Smooth muscle cell (in vitro differentiated cells): ENCODE results near the gene CDK1. TPM values are rescaled to one million over a fixed set of nuclear protein-coding genes. Genes with fewer than 3 reads are reported as not detected.

Source experiments
- DNase-seq: peaks from one replicate; lab custom pipeline; 2025; ENCODE audit not compliant: unreplicated experiment; lab: John Stamatoyannopoulos, UW
- H2AFZ ChIP-seq: fragments of 200-600 bp; sonication (generic); 2 replicates; pipeline ENCODE4 v1.6.0; 2016; ENCODE audit warnings: antibody characterized with exemption, low read depth, mild to moderate bottlenecking
- H3F3A ChIP-seq: fragments of 200-600 bp; sonication (generic); 2 replicates; pipeline ENCODE4 v1.6.0; 2017; ENCODE audit warnings: antibody characterized with exemption, low read depth
- H3K27ac ChIP-seq: fragments of 200-600 bp; sonication (generic); 2 replicates; pipeline ENCODE4 v1.5.1; 2016; ENCODE audit warnings: low read depth, mild to moderate bottlenecking
- H3K27me3 ChIP-seq: fragments of 200-600 bp; sonication (generic); 2 replicates; pipeline ENCODE4 v1.6.1; 2016; ENCODE audit warnings: low read depth, mild to moderate bottlenecking
- H3K36me3 ChIP-seq: fragments of 200-600 bp; sonication (generic); 2 replicates; pipeline ENCODE4 v1.5.1; 2016; ENCODE audit warnings: low read depth
- H3K4me1 ChIP-seq: fragments of 200-600 bp; sonication (generic); 2 replicates; pipeline ENCODE4 v1.5.1; 2016; ENCODE audit warnings: low read depth
- H3K4me2 ChIP-seq: fragments of 200-600 bp; sonication (generic); 2 replicates; pipeline ENCODE4 v1.6.0; 2016; ENCODE audit warnings: mild to moderate bottlenecking
- H3K4me3 ChIP-seq: fragments of 200-600 bp; sonication (generic); 2 replicates; pipeline ENCODE4 v1.5.1; 2016; ENCODE audit warnings: mild to moderate bottlenecking
- H3K79me2 ChIP-seq: fragments of 200-600 bp; sonication (generic); 2 replicates; pipeline ENCODE4 v1.6.0; 2016; ENCODE audit warnings: low read depth, mild to moderate bottlenecking
- H3K9ac ChIP-seq: fragments of 200-600 bp; sonication (generic); 2 replicates; pipeline ENCODE4 v1.6.0; 2016; ENCODE audit warnings: low read depth
- H3K9me3 ChIP-seq: fragments of 200-600 bp; sonication (generic); replicated peaks from 2 replicates; pipeline ENCODE4 v1.5.1; 2016; ENCODE audit warnings: low read depth
- H4K20me1 ChIP-seq: fragments of 200-600 bp; sonication (generic); 2 replicates; pipeline ENCODE4 v1.6.0; 2016; ENCODE audit warnings: low read depth
- WGBS: methylation state at CpG from one replicate; pipeline ENCODE4 v1.1.7; 2016; ENCODE audit warnings: low lambda C conversion rate; 5-methylcytosine and 5-hydroxymethylcytosine counted together
- polyA plus RNA-seq: library from polyadenylated mRNA; unstranded; fragments of >200 nt; fragmentation: Nextera tagmentation; extraction: Ambion mirVana; gene quantifications from 2 replicates; pipeline ENCODE4 v1.2.1, GENCODE V29; 2016
- total RNA-seq: library from RNA; depleted of rRNA; stranded (reverse); fragments of >200 nt; gene quantifications from 2 replicates; pipeline ENCODE4 v1.2.3, GENCODE V29; 2014
- TF ChIP-seq, protein P1 (sequence below): fragments of 200-600 bp; sonication (generic); IDR thresholded peaks from 2 replicates; pipeline ENCODE4 v1.5.1; 2017; ENCODE audit warnings: borderline replicate concordance, mild to moderate bottlenecking, antibody characterized with exemption; ENCODE audit not compliant: insufficient read depth, poor library complexity, severe bottlenecking

The CDK1 gene
- total and polyA plus RNA-seq, 2 experiments from 2014 or later: 46.6 to 56.5 TPM

DNA sequence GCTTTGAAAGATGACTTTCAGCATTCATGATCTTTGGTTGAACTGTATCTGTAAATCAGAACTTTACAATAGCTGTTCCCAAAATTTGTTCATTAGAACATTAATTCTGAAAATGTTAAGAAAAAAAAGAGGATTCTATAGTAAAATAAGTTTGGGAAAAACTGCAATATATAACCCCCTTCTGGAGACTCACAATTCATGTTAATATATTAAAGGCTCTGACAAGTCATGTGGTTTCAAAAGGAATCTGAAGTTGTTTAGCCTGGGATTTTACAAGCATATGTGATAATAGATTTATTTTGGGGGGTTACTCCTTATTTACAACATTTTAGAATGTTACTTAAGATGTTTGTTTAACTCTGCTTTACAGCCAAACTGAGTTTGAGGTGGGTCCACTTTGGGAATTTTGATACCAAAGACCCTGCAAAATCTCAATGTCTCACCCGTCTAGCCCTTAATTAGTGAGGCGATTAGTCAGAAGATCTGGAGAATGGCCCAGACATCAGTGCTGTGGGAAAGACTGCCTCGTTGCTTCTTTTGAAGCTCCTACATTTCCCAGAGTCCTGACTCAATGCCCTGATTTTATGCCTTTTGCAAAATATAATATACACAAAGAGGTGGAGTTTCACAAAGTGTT, 40.0 kb downstream of the CDK1 start:
- H3K79me2 ChIP-seq: no peaks in the 10 kb centered on the region
- peaks cover 30% of the 10 kb centered on the region for H3K4me1 ChIP-seq
- H3K27ac ChIP-seq: peak overlapping the region; percentile 97
- no peak overlapping the region for H3K4me3 ChIP-seq
- no peak for DNase-seq
- H2AFZ ChIP-seq: peak overlapping the region; percentile 37
- peaks cover 36% of the 10 kb centered on the region for H3F3A ChIP-seq
- peak overlapping the region; percentile 78 for H3K4me2 ChIP-seq
- H4K20me1 ChIP-seq: no peaks in the 10 kb centered on the region
- no peaks in the 10 kb centered on the region for H3K36me3 ChIP-seq
- no peaks in the 10 kb centered on the region for H3K27me3 ChIP-seq
- no peaks in the 10 kb centered on the region for H3K9me3 ChIP-seq
- peak overlapping the region; percentile 67 for H3K9ac ChIP-seq
- TF ChIP-seq, protein P1, sequence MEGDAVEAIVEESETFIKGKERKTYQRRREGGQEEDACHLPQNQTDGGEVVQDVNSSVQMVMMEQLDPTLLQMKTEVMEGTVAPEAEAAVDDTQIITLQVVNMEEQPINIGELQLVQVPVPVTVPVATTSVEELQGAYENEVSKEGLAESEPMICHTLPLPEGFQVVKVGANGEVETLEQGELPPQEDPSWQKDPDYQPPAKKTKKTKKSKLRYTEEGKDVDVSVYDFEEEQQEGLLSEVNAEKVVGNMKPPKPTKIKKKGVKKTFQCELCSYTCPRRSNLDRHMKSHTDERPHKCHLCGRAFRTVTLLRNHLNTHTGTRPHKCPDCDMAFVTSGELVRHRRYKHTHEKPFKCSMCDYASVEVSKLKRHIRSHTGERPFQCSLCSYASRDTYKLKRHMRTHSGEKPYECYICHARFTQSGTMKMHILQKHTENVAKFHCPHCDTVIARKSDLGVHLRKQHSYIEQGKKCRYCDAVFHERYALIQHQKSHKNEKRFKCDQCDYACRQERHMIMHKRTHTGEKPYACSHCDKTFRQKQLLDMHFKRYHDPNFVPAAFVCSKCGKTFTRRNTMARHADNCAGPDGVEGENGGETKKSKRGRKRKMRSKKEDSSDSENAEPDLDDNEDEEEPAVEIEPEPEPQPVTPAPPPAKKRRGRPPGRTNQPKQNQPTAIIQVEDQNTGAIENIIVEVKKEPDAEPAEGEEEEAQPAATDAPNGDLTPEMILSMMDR: no peak
- 3% methylated on average over 3 of the region's 3 CpGs for WGBS

DNA sequence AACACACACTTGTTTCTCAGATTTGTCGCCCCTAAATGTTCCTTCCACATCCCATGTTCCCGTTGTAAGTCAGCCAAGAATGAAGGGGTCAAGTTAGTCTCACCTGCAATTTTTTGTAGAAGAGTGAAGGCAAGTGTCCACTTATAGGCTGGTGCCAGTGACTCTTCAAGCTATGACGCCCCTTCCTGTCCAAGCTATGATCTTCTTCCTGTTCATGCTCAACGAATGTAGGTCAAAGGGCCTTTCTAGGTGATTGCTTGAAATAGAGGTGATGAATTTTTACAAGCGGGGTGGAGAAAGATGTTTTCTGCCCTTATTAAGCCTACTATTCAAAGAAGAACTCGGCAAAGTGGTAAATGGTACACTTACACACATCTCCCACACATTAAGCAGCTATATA, 41.0 kb downstream of the CDK1 start:
- no peaks in the 10 kb centered on the region for H3K36me3 ChIP-seq
- H3K79me2 ChIP-seq: no peaks in the 10 kb centered on the region
- H3K4me1 ChIP-seq: peaks cover 30% of the 10 kb centered on the region
- H3K9me3 ChIP-seq: no peaks in the 10 kb centered on the region
- peaks cover 36% of the 10 kb centered on the region for H3F3A ChIP-seq
- DNase-seq: no peak
- no peak overlapping the region for H2AFZ ChIP-seq
- H3K27ac ChIP-seq: peak overlapping the region; percentile 97
- no peak overlapping the region for H3K4me3 ChIP-seq
- TF ChIP-seq, protein P1: no peak
- no peaks in the 10 kb centered on the region for H4K20me1 ChIP-seq
- peak overlapping the region; percentile 78 for H3K4me2 ChIP-seq
- H3K9ac ChIP-seq: peak overlapping the region; percentile 67
- whole genome bisulfite sequencing: 91% methylated on average over 6 of the region's 6 CpGs
- H3K27me3 ChIP-seq: no peaks in the 10 kb centered on the region

DNA sequence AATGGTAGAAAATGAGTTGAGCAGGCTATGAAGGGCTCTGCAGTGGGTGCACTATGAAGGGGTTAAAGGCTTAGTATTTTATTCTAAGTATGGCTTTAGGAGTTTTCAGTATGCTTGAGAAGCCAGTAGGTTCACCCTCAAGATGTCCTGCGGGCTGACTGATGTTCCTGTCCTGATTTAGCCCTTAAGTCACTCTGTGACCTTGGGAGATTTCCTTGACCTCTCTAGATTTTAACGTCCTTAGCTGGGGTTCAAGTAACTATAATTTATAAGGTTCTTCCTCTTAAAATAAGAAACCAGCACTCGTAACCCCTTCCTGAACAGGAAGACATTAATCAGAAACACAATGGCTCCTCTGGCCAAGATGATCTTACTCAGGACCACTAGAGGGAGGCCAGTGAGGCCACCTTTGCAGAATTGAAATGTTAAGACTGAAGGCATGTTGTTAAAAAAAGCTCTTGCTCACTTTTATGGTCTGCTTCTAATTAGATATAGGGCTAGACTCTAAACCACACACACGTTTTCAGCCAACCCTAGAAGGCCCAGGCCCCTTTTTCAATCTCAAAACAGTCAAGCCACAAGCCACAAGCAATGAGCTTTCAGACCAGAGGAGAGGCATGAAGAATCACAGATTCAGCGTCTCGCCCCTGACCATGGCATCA, 41.9 kb downstream of the CDK1 start:
- Histone ChIP-seq H3K79me2 (no peaks in the 10 kb centered on the region), H3K4me2 (peak overlapping the region; percentile 78), H3K27ac (peak overlapping the region; percentile 97), H3K36me3 (no peaks in the 10 kb centered on the region), H3K4me3 (peak overlapping the region; percentile 6), H3K9ac (no peak overlapping the region), H2AFZ (peak overlapping the region; percentile 23), H4K20me1 (no peaks in the 10 kb centered on the region), H3K9me3 (no peaks in the 10 kb centered on the region), H3F3A (peaks cover 36% of the 10 kb centered on the region), H3K4me1 (peaks cover 30% of the 10 kb centered on the region), H3K27me3 (no peaks in the 10 kb centered on the region)
- 31% methylated on average over 6 of the region's 6 CpGs for WGBS
- DNase-seq: no peak
- TF ChIP-seq, protein P1: peak; percentile 46
